Type B pancreatic cell (in vitro differentiated cells): ENCODE measurements around the gene PNPLA7. TPM values are rescaled to one million over a fixed set of nuclear protein-coding genes. Genes with fewer than 3 reads are reported as not detected.

ENCODE experiments used
- DNase-seq: peaks from one replicate; pipeline ENCODE4 v3.0.0; 2021; ENCODE audit warnings: mixed read lengths; ENCODE audit not compliant: unreplicated experiment; ENCODE audit errors: extremely low spot score
- H3K27ac Mint-ChIP-seq: 2 replicates; pipeline ENCODE4 v1.8.0; 2021; ENCODE audit warnings: mild to moderate bottlenecking, mixed read lengths
- H3K27me3 Mint-ChIP-seq: 2 replicates; pipeline ENCODE4 v1.8.0; 2021; ENCODE audit warnings: mixed read lengths
- H3K36me3 Mint-ChIP-seq: 2 replicates; pipeline ENCODE4 v1.8.0; 2021; ENCODE audit warnings: mixed read lengths
- H3K4me1 Mint-ChIP-seq: one replicate; pipeline ENCODE4 v1.8.0; 2021; ENCODE audit warnings: mixed read lengths; ENCODE audit not compliant: unreplicated experiment
- H3K4me3 Mint-ChIP-seq: 2 replicates; pipeline ENCODE4 v1.8.0; 2021; ENCODE audit warnings: mild to moderate bottlenecking, mixed read lengths
- H3K9me3 Mint-ChIP-seq: 2 replicates; pipeline ENCODE4 v1.8.0; 2021; ENCODE audit warnings: mixed read lengths
- total RNA-seq: library from RNA; stranded (reverse); gene quantifications from 2 replicates; pipeline ENCODE4 v1.2.1, GENCODE V29; 2021; ENCODE audit warnings: low replicate concordance
- TF ChIP-seq, protein P1 (sequence below): fragments of 200-600 bp; sonication (generic); conservative IDR thresholded peaks from 2 replicates; pipeline ENCODE4 v1.5.0; 2021; ENCODE audit warnings: antibody characterized with exemption, mild to moderate bottlenecking

The PNPLA7 gene
- total RNA-seq, 1 donor from 2014 or later = 3.1 TPM

DNA sequence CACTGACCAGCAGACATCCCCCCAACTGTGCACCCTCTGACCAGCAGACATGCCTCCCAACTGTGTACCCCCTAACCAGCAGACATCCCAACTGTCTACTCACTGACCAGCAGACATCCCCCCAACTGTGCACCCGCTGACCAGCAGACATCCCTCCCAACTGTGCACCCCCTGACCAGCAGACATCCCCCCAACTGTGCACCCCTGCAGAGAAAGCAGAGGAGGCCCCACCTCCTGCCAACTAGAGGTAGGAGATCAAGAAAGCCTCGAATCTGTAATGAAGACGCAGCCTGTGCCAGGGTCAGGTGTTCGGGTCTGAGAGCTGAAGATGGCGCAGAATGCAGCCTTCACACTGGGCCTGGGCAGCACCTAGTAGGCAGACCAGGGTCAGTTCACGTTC is 61.3 kb downstream of the PNPLA7 start:
- Mint-ChIP-seq H3K9me3 (no peaks in the 10 kb centered on the region), H3K36me3 (no peaks in the 10 kb centered on the region), H3K4me1 (no peaks in the 10 kb centered on the region), H3K27me3 (no peaks in the 10 kb centered on the region), H3K27ac (no peak overlapping the region), H3K4me3 (no peak overlapping the region)
- TF ChIP-seq, protein P1, sequence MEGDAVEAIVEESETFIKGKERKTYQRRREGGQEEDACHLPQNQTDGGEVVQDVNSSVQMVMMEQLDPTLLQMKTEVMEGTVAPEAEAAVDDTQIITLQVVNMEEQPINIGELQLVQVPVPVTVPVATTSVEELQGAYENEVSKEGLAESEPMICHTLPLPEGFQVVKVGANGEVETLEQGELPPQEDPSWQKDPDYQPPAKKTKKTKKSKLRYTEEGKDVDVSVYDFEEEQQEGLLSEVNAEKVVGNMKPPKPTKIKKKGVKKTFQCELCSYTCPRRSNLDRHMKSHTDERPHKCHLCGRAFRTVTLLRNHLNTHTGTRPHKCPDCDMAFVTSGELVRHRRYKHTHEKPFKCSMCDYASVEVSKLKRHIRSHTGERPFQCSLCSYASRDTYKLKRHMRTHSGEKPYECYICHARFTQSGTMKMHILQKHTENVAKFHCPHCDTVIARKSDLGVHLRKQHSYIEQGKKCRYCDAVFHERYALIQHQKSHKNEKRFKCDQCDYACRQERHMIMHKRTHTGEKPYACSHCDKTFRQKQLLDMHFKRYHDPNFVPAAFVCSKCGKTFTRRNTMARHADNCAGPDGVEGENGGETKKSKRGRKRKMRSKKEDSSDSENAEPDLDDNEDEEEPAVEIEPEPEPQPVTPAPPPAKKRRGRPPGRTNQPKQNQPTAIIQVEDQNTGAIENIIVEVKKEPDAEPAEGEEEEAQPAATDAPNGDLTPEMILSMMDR = no peak
- no peak for DNase-seq

DNA sequence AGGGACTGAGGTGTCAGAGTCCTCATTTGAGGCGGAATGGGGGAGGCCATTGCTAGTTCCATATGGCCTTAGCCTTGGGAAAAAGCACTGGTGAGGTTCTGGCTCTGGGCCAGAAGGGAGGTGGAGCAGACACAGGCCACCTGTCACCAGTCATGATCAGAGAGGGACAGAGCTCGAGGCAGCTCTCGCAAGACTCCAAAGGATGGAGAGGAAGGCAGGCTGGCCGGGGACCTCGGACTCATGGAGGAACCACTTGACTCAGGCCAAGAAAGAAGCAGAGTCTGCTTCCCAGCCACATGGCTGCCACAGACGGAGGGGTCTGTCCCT is 61.9 kb downstream of the PNPLA7 start:
- H3K36me3 Mint-ChIP-seq = no peaks in the 10 kb centered on the region
- H3K9me3 Mint-ChIP-seq = no peaks in the 10 kb centered on the region
- no peaks in the 10 kb centered on the region for H3K4me1 Mint-ChIP-seq
- DNase-seq = no peak
- no peak overlapping the region for H3K27ac Mint-ChIP-seq
- TF ChIP-seq, protein P1 = no peak
- H3K4me3 Mint-ChIP-seq = no peak overlapping the region
- H3K27me3 Mint-ChIP-seq = no peaks in the 10 kb centered on the region

DNA sequence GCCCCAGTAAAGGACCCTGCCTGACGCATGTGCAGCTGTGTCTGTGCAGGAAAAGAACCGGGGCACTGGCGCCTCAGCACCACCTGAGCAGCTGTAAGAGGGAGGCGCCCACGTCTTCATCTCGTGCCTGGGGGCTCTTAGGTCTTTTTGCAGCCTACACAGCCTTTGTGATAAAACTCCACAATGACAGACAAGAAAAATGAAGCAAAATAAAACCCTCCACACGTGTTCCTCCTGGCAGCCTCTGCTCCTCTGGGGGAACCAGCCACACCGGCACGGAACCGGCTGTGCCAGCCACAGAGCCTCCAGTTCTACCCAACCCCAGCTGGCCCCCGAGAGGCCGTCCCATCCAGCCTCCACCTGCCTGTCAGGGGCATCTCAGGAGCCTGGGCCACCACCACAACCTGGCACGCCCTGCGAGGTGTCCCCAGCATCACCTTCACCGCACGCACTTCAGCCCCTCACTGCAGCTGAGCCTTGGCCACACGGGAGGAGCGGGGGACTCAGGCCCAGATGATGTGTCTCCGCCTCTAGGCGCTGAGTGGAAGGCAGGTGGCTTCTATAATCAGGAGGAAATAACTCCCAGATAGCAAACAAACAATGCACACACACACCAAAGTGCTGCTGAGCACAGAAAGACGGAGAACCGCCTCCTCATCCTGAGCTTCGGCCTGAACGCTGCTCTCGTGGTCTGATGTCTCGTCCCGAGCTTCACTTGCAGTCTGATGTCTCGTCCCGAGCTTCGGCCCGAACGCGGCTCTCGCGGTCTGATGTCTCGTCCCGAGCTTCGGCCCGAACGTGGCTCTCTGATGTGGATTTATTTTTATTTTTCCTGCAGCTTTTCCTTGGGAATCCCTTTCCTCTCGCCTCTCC is 62.5 kb downstream of the PNPLA7 start:
- H3K27ac Mint-ChIP-seq = no peak overlapping the region
- no peaks in the 10 kb centered on the region for H3K36me3 Mint-ChIP-seq
- H3K9me3 Mint-ChIP-seq = no peaks in the 10 kb centered on the region
- H3K4me3 Mint-ChIP-seq = no peak overlapping the region
- DNase-seq = no peak
- H3K27me3 Mint-ChIP-seq = no peaks in the 10 kb centered on the region
- no peaks in the 10 kb centered on the region for H3K4me1 Mint-ChIP-seq
- TF ChIP-seq, protein P1 = no peak

DNA sequence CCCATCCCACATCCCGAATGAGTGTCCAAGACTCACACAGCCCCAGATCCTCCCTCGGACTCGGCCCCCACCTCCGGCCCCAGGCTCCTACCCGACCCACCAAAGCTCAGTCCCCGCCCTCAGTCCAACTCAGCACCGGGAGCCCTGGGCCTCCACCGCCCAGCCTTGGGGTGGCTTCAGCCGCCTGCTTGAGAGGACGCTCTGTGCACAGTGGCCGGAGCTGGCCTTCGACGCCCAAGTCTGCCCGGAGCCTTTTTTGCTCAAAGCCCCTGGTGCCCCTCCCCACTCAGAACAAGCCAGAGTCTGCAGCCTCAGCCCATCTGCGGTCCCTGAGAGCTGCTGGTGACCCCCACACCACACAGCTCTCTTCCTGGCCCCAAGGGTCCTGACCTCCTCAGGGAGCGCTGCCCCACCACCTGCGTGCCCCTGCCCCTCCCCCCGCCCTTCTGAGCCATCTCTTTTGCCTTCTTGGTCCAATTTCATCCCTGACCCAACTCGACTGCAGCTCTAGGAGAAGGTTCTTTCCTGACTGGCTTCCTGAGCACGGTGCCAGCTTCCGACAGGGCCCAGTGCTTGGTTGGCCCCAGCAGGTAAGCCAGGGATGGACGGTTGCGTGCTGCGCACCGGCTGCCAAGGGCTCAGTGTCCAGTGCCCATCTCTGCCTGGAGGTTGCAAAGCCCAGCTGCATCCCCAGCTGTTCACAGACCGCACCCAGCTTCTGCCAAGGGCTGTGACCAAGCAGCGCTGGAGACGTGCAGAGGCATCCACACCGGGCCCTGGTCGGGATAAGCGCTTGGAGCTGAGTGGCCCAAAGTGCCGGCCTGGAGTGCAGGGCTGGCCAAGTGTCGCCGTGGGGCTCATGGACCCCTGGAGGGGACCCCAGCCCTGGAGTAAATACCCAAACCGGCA is 63.4 kb downstream of the PNPLA7 start:
- H3K27ac Mint-ChIP-seq = no peak overlapping the region

DNA sequence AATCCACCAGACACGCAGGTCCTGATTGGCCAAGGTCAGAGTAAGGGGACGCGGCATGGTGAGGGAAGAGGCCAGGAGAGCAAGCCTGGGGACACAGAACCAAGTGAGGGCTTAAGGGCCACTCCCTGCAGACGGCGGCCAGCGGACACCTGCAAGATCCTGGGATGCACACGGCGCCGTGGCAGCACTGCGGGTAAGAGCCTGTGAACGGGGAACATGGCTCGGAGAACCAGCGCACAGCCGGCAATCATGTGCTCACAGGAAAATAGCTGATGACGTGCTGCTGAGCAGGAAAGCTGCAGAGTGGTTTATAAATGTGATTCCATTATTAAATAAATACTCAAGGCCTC is 64.1 kb downstream of the PNPLA7 start:
- Mint-ChIP-seq H3K36me3 (no peaks in the 10 kb centered on the region), H3K9me3 (no peaks in the 10 kb centered on the region), H3K4me1 (no peaks in the 10 kb centered on the region), H3K4me3 (no peak overlapping the region), H3K27ac (no peak overlapping the region), H3K27me3 (no peaks in the 10 kb centered on the region)
- no peak for DNase-seq
- TF ChIP-seq, protein P1 = no peak

More for the DNA sequence above, 63.4 kb downstream of the PNPLA7 start:
- Mint-ChIP-seq H3K4me1 (no peaks in the 10 kb centered on the region), H3K27me3 (no peaks in the 10 kb centered on the region), H3K4me3 (no peak overlapping the region), H3K36me3 (no peaks in the 10 kb centered on the region), H3K9me3 (no peaks in the 10 kb centered on the region)
- TF ChIP-seq, protein P1 = no peak
- DNase-seq = no peak
